Astrocyte (in vitro differentiated cells and primary cell): ENCODE results near the gene KIAA1217. TPM values are rescaled to one million over a fixed set of nuclear protein-coding genes. Genes with fewer than 3 reads are reported as not detected.
A peak's percentile ranks its signal among the peaks of the same experiment; 100 is the strongest.

ENCODE experiments used
- DNase-seq: peaks from one replicate; pipeline ENCODE4 v3.0.0-alpha.2; 2010; ENCODE audit warnings: low read depth
- FAIRE-seq: peaks from 2 replicates; lab custom pipeline; 2011; peaks lifted over from hg19 to GRCh38; lab: Jason Lieb, UNC
- H2AFZ ChIP-seq: 2 replicates; pipeline ENCODE4 v1.6.0; 2012; ENCODE audit warnings: low read depth, low read length, inconsistent platforms
- H3K27ac ChIP-seq: 2 replicates; pipeline ENCODE4 v1.5.1; 2011; ENCODE audit warnings: low read depth, low read length, inconsistent platforms
- H3K27me3 ChIP-seq: 2 replicates; pipeline ENCODE4 v1.6.0; 2011; ENCODE audit warnings: low read length, inconsistent platforms; ENCODE audit not compliant: insufficient read depth
- H3K36me3 ChIP-seq: 2 replicates; pipeline ENCODE4 v1.5.1; 2011; ENCODE audit warnings: low read length, inconsistent platforms; ENCODE audit not compliant: insufficient read depth
- H3K4me1 ChIP-seq: 2 replicates; pipeline ENCODE4 v1.5.1; 2011; ENCODE audit warnings: low read length, inconsistent platforms; ENCODE audit not compliant: insufficient read depth
- H3K4me2 ChIP-seq: 2 replicates; pipeline ENCODE4 v1.6.0; 2012; ENCODE audit warnings: low read length, inconsistent platforms
- H3K4me3 ChIP-seq: 2 replicates; pipeline ENCODE4 v1.5.1; 2011; ENCODE audit warnings: low read depth, mild to moderate bottlenecking, low read length, inconsistent platforms; ENCODE audit not compliant: insufficient read depth
- H3K79me2 ChIP-seq: 2 replicates; pipeline ENCODE4 v1.6.0; 2012; ENCODE audit warnings: mild to moderate bottlenecking, low read length, inconsistent platforms; ENCODE audit not compliant: insufficient read depth
- H3K9ac ChIP-seq: 2 replicates; pipeline ENCODE4 v1.6.0; 2012; ENCODE audit warnings: mild to moderate bottlenecking, low read length, inconsistent platforms
- H3K9me3 ChIP-seq: 2 replicates; pipeline ENCODE4 v1.5.1; 2012; ENCODE audit warnings: low read depth, mild to moderate bottlenecking, low read length, inconsistent platforms; ENCODE audit not compliant: insufficient read depth
- H4K20me1 ChIP-seq: 2 replicates; pipeline ENCODE4 v1.6.0; 2012; ENCODE audit warnings: low read length, inconsistent platforms; ENCODE audit not compliant: insufficient read depth
- H3K27ac Mint-ChIP-seq: one replicate; pipeline ENCODE4 v1.8.0; 2021; ENCODE audit warnings: mild to moderate bottlenecking, mixed read lengths; ENCODE audit not compliant: unreplicated experiment
- H3K27me3 Mint-ChIP-seq: one replicate; pipeline ENCODE4 v1.8.0; 2021; ENCODE audit warnings: low read depth, mixed read lengths; ENCODE audit not compliant: unreplicated experiment
- H3K36me3 Mint-ChIP-seq: one replicate; pipeline ENCODE4 v1.8.0; 2021; ENCODE audit warnings: low read depth, mixed read lengths; ENCODE audit not compliant: unreplicated experiment
- H3K4me1 Mint-ChIP-seq: one replicate; pipeline ENCODE4 v1.8.0; 2021; ENCODE audit warnings: low read depth, mixed read lengths; ENCODE audit not compliant: unreplicated experiment
- H3K4me3 Mint-ChIP-seq: one replicate; pipeline ENCODE4 v1.8.0; 2021; ENCODE audit warnings: mild to moderate bottlenecking, moderate library complexity, mixed read lengths; ENCODE audit not compliant: unreplicated experiment
- H3K9me3 Mint-ChIP-seq: one replicate; pipeline ENCODE4 v1.8.0; 2021; ENCODE audit warnings: mild to moderate bottlenecking, mixed read lengths; ENCODE audit not compliant: unreplicated experiment
- CTCF ChIP-seq: IDR thresholded peaks from 2 replicates; pipeline ENCODE4 v1.5.1; 2011; ENCODE audit warnings: low read depth, mild to moderate bottlenecking, inconsistent platforms, low read length, moderate library complexity; ENCODE audit not compliant: insufficient read depth
- EZH2 ChIP-seq: IDR thresholded peaks from 2 replicates; pipeline ENCODE4 v1.6.1; 2012; ENCODE audit warnings: mild to moderate bottlenecking, low read length, inconsistent platforms; ENCODE audit not compliant: insufficient read depth
- total RNA-seq: library from RNA; stranded (reverse); gene quantifications from 2 replicates; pipeline ENCODE4 v1.2.1, GENCODE V29; 2021

KIAA1217 gene
- total RNA-seq, 1 donor from 2014 or later: 31.8 TPM

GRCh38 chr10:24360282-24361127 lies 151.6 kb downstream of the KIAA1217 start:
- H3K4me3 Mint-ChIP-seq: no peak overlapping the region
- H3K9me3 ChIP-seq: no peaks in the 10 kb centered on the region
- H3K4me3 ChIP-seq: no peak overlapping the region
- no peaks in the 10 kb centered on the region for H3K27me3 Mint-ChIP-seq
- no peaks in the 10 kb centered on the region for H3K27me3 ChIP-seq
- DNase-seq (peak; percentile 56), FAIRE-seq (peak; percentile 88)
- no peak overlapping the region for H3K4me2 ChIP-seq
- H4K20me1 ChIP-seq: no peaks in the 10 kb centered on the region
- H3K36me3 ChIP-seq: no peaks in the 10 kb centered on the region
- peaks cover 12% of the 10 kb centered on the region for H3K4me1 ChIP-seq
- no peak overlapping the region for H3K27ac ChIP-seq
- H3K27ac Mint-ChIP-seq: no peak overlapping the region
- peaks cover 2% of the 10 kb centered on the region for H3K4me1 Mint-ChIP-seq
- no peak overlapping the region for H2AFZ ChIP-seq
- H3K79me2 ChIP-seq: peaks cover 3% of the 10 kb centered on the region
- H3K36me3 Mint-ChIP-seq: no peaks in the 10 kb centered on the region
- H3K9me3 Mint-ChIP-seq: no peaks in the 10 kb centered on the region
- TF ChIP-seq EZH2: no peak
- TF ChIP-seq CTCF: peak; percentile 82
- no peak overlapping the region for H3K9ac ChIP-seq

GRCh38 chr10:24363070-24363469 lies 154.1 kb downstream of the KIAA1217 start:
- peak overlapping the region; percentile 12 for H3K27ac Mint-ChIP-seq
- peaks cover 2% of the 10 kb centered on the region for H3K4me1 Mint-ChIP-seq
- TF ChIP-seq CTCF: no peak
- Histone ChIP-seq H3K4me2 (no peak overlapping the region), H3K9ac (no peak overlapping the region), H3K27ac (no peak overlapping the region), H3K4me1 (peaks cover 7% of the 10 kb centered on the region), H3K9me3 (no peaks in the 10 kb centered on the region), H3K79me2 (peaks cover 3% of the 10 kb centered on the region), H3K27me3 (no peaks in the 10 kb centered on the region), H3K4me3 (no peak overlapping the region), H3K36me3 (no peaks in the 10 kb centered on the region), H2AFZ (no peak overlapping the region), H4K20me1 (no peaks in the 10 kb centered on the region)
- FAIRE-seq (no peak), DNase-seq (peak; percentile 33)
- H3K27me3 Mint-ChIP-seq: no peaks in the 10 kb centered on the region
- H3K4me3 Mint-ChIP-seq: no peak overlapping the region
- no peaks in the 10 kb centered on the region for H3K9me3 Mint-ChIP-seq
- no peaks in the 10 kb centered on the region for H3K36me3 Mint-ChIP-seq

GRCh38 chr10:24367688-24368087 lies 158.8 kb downstream of the KIAA1217 start:
- H3K79me2 ChIP-seq: no peaks in the 10 kb centered on the region
- no peak overlapping the region for H3K4me3 ChIP-seq
- H3K9ac ChIP-seq: no peak overlapping the region

More at GRCh38 chr10:24367688-24368087, 158.8 kb downstream of the KIAA1217 start:
- Histone ChIP-seq H3K36me3 (no peaks in the 10 kb centered on the region), H3K4me1 (peaks cover 6% of the 10 kb centered on the region), H4K20me1 (no peaks in the 10 kb centered on the region), H3K27me3 (no peaks in the 10 kb centered on the region), H3K27ac (no peak overlapping the region), H3K9me3 (no peaks in the 10 kb centered on the region), H3K4me2 (no peak overlapping the region), H2AFZ (no peak overlapping the region)
- Mint-ChIP-seq H3K36me3 (peaks cover 3% of the 10 kb centered on the region), H3K4me1 (no peaks in the 10 kb centered on the region), H3K27ac (no peak overlapping the region), H3K4me3 (no peak overlapping the region), H3K9me3 (peaks cover 5% of the 10 kb centered on the region), H3K27me3 (no peaks in the 10 kb centered on the region)
- FAIRE-seq: no peak
- TF ChIP-seq CTCF (no peak), EZH2 (no peak)
- no peak for DNase-seq
